Measurements from ENCODE around the gene PARP3. TPM values are rescaled to one million over a fixed set of nuclear protein-coding genes. Genes with fewer than 3 reads are reported as not detected.

PARP3 gene
- total RNA-seq, 4 donors from 2014 or later = 6.0 to 16.2 (median 9.0) TPM

- TF ChIP-seq POLR2A (IDR thresholded peaks at IDR 0.05) (no peak), CTCF (IDR thresholded peaks at IDR 0.05) (no peak)
- no peak for DNase-seq (ENCODE audit: low spot score in 2 of 2)
- 74 to 79% methylated on average over 1 of the region's 1 CpG for whole genome bisulfite sequencing, 2 donors
- no peak overlapping the region for H3K4me3 ChIP-seq (ENCODE audit: low read depth, poor library complexity, severe bottlenecking)
- intact Hi-C loops (cut with DNase I; ENCODE audit: low total_unique reads) = loop anchor here (5.0 kb wide), 1 partner anchor 1638 kb away; no protein-coding TSS in a partner anchor
Observed at GRCh38 chr3:51954713-51955112, 12.6 kb downstream of the PARP3 start.

GRCh38 chr3:51955175-51955892 is 13.2 kb downstream of the PARP3 start, which contains the start of gene GPR62:
Gene GPR62 (plus strand): TSS chr3:51955381. CDS start chr3:51955653, 272 bp downstream.
- no peak for TF ChIP-seq CTCF (IDR thresholded peaks at IDR 0.05)
- TF ChIP-seq POLR2A (IDR thresholded peaks at IDR 0.05) = no peak
- peak within 1 kb of the TSS; percentile 8 for H3K4me3 ChIP-seq (ENCODE audit: low read depth, poor library complexity, severe bottlenecking)
- WGBS, 2 donors = 20 to 56% methylated on average over 7 to 33 of the region's 33 CpGs
- DNase-seq (ENCODE audit: low spot score in 2 of 2) = peak in 1 of 2 donors; percentile 85
- intact Hi-C loops (cut with DNase I; ENCODE audit: low total_unique reads) = loop anchor here (5.0 kb wide), 1 partner anchor 1637 kb away; no protein-coding TSS in a partner anchor

GRCh38 chr3:51955893-51956770 is 14.0 kb downstream of the PARP3 start:
- TF ChIP-seq CTCF (IDR thresholded peaks at IDR 0.05) (no peak), POLR2A (IDR thresholded peaks at IDR 0.05) (no peak)
- intact Hi-C loops (cut with DNase I; ENCODE audit: low total_unique reads) = loop anchor here (5.0 kb wide), 1 partner anchor 1636 kb away; no protein-coding TSS in a partner anchor
- H3K4me3 ChIP-seq (ENCODE audit: low read depth, poor library complexity, severe bottlenecking) = peak overlapping the region; percentile 8
- DNase-seq (ENCODE audit: low spot score in 2 of 2) = peak in 1 of 2 donors; percentile 85
- 9 to 21% methylated on average over 3 to 90 of the region's 97 CpGs for WGBS, 2 donors

GRCh38 chr3:51957520-51958205 is 15.5 kb downstream of the PARP3 start:
- no peak overlapping the region for H3K4me3 ChIP-seq (ENCODE audit: low read depth, poor library complexity, severe bottlenecking)
- 93 to 96% methylated on average over 13 to 15 of the region's 15 CpGs for WGBS, 2 donors
- intact Hi-C loops (cut with DNase I; ENCODE audit: low total_unique reads) = loop anchor here (5.0 kb wide), 1 partner anchor 1635 kb away; no protein-coding TSS in a partner anchor
- no peak for DNase-seq (ENCODE audit: low spot score in 2 of 2)
- TF ChIP-seq POLR2A (IDR thresholded peaks at IDR 0.05) (no peak), CTCF (IDR thresholded peaks at IDR 0.05) (no peak)
